SU-DHL-6 (cell line): ENCODE data around the gene RSPO3.

Experiments
- EZH2phosphoT487 ChIP-seq: fragments of 200-600 bp; sonication (generic), shearing (Covaris generic); conservative IDR thresholded peaks from 2 replicates; pipeline ENCODE4 v1.6.1; 2018; ENCODE audit warnings: mild to moderate bottlenecking, antibody characterized with exemption, low read length, moderate library complexity, mixed read lengths
- TF ChIP-seq, protein P1 (sequence below): fragments of 200-600 bp; sonication (generic); IDR thresholded peaks from one replicate; pipeline ENCODE4 v1.5.1; 2017; ENCODE audit warnings: antibody characterized with exemption, mild to moderate bottlenecking, low read length, moderate library complexity; ENCODE audit not compliant: insufficient read depth, poor library complexity, severe bottlenecking

DNA sequence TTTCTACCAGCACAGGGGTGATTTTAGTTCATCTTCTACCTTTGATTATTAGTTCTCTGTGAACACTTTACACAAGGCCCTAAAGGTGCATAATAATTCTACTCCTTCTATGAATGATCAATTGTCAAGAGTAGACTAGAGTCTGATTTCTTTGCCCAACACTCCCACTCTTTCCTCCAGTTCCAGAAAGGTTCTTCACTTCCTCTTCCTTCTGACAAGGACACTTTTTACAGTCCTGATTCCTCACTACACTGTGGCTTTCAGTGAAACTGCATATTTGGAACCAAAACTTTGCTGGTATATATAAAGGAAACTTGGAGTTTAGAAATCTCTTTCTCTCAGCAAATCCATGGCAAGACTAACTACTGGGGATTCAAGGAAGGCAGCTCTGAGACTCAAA is 10.6 kb upstream of the RSPO3 start:
- TF ChIP-seq, protein P1, sequence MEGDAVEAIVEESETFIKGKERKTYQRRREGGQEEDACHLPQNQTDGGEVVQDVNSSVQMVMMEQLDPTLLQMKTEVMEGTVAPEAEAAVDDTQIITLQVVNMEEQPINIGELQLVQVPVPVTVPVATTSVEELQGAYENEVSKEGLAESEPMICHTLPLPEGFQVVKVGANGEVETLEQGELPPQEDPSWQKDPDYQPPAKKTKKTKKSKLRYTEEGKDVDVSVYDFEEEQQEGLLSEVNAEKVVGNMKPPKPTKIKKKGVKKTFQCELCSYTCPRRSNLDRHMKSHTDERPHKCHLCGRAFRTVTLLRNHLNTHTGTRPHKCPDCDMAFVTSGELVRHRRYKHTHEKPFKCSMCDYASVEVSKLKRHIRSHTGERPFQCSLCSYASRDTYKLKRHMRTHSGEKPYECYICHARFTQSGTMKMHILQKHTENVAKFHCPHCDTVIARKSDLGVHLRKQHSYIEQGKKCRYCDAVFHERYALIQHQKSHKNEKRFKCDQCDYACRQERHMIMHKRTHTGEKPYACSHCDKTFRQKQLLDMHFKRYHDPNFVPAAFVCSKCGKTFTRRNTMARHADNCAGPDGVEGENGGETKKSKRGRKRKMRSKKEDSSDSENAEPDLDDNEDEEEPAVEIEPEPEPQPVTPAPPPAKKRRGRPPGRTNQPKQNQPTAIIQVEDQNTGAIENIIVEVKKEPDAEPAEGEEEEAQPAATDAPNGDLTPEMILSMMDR: no peak
- TF ChIP-seq EZH2phosphoT487: no peak
